ENCODE data around the gene ALOXE3.

Gene ALOXE3

GRCh38 chr17:8076502-8077266 lies 41.6 kb downstream of the ALOXE3 start:
- Histone ChIP-seq H3K4me3 (no peak overlapping the region), H3K27me3 (peaks cover 57% of the 10 kb centered on the region), H3K4me1 (peaks cover 17% of the 10 kb centered on the region), H3K27ac (no peak overlapping the region), H4K20me1 (peaks cover 11% of the 10 kb centered on the region; the same call in 1 of the 2 replicates), H3K9me3 (no peaks in the 10 kb centered on the region; the same call in 1 of the 2 replicates), H3K36me3 (no peaks in the 10 kb centered on the region), H3K9ac (no peak overlapping the region), H3K4me2 (no peak overlapping the region)
- TF ChIP-seq Cebpa-rat (IDR thresholded peaks at IDR 0.05): no peak

- Histone ChIP-seq H3K36me3 (no peaks in the 10 kb centered on the region), H3K4me1 (peaks cover 17% of the 10 kb centered on the region), H3K9me3 (no peaks in the 10 kb centered on the region; the same call in 1 of the 2 replicates), H3K9ac (no peak overlapping the region), H4K20me1 (peaks cover 16% of the 10 kb centered on the region; the same call in 1 of the 2 replicates), H3K27me3 (peaks cover 66% of the 10 kb centered on the region), H3K4me2 (no peak overlapping the region), H3K4me3 (no peak overlapping the region), H3K27ac (no peak overlapping the region)
- no peak for TF ChIP-seq Cebpa-rat (IDR thresholded peaks at IDR 0.05)
Measured at GRCh38 chr17:8075574-8076342, 42.6 kb downstream of the ALOXE3 start.

- H3K4me2 ChIP-seq: no peak overlapping the region
- H3K9me3 ChIP-seq: no peaks in the 10 kb centered on the region; the same call in 1 of the 2 replicates
- H3K27me3 ChIP-seq: peaks cover 73% of the 10 kb centered on the region
- no peak for TF ChIP-seq Cebpa-rat (IDR thresholded peaks at IDR 0.05)
- H3K4me3 ChIP-seq: no peak overlapping the region
- no peak overlapping the region for H3K9ac ChIP-seq
- peaks cover 17% of the 10 kb centered on the region for H3K4me1 ChIP-seq
- H4K20me1 ChIP-seq: peaks cover 16% of the 10 kb centered on the region; the same call in 1 of the 2 replicates
- no peak overlapping the region for H3K27ac ChIP-seq
- H3K36me3 ChIP-seq: no peaks in the 10 kb centered on the region
Measured at GRCh38 chr17:8075081-8075480, 43.2 kb downstream of the ALOXE3 start.

GRCh38 chr17:8074554-8074953 lies 43.8 kb downstream of the ALOXE3 start:
- no peaks in the 10 kb centered on the region; the same call in 1 of the 2 replicates for H3K9me3 ChIP-seq
- no peak overlapping the region for H3K4me3 ChIP-seq
- peaks cover 69% of the 10 kb centered on the region for H3K27me3 ChIP-seq
- TF ChIP-seq Cebpa-rat (IDR thresholded peaks at IDR 0.05): no peak
- no peak overlapping the region for H3K9ac ChIP-seq
- no peak overlapping the region for H3K4me2 ChIP-seq
- peaks cover 15% of the 10 kb centered on the region for H3K4me1 ChIP-seq
- no peak overlapping the region for H3K27ac ChIP-seq
- H3K36me3 ChIP-seq: no peaks in the 10 kb centered on the region
- peaks cover 16% of the 10 kb centered on the region; the same call in 1 of the 2 replicates for H4K20me1 ChIP-seq

- Histone ChIP-seq H3K9me3 (no peaks in the 10 kb centered on the region), H3K36me3 (no peaks in the 10 kb centered on the region), H3K27me3 (peaks cover 62% of the 10 kb centered on the region), H3K4me3 (no peak overlapping the region), H3K4me2 (peak overlapping the region; percentile 29), H3K4me1 (peaks cover 11% of the 10 kb centered on the region), H3K9ac (no peak overlapping the region), H3K27ac (no peak overlapping the region), H4K20me1 (peaks cover 16% of the 10 kb centered on the region; the same call in 1 of the 2 replicates)
- no peak for TF ChIP-seq Cebpa-rat (IDR thresholded peaks at IDR 0.05)
Measured at GRCh38 chr17:8073627-8074484, 44.5 kb downstream of the ALOXE3 start.

GRCh38 chr17:8072729-8073461 lies 45.4 kb downstream of the ALOXE3 start:
- Histone ChIP-seq H3K9me3 (no peaks in the 10 kb centered on the region), H3K36me3 (no peaks in the 10 kb centered on the region), H3K4me3 (no peak overlapping the region), H3K9ac (no peak overlapping the region), H3K27me3 (peaks cover 56% of the 10 kb centered on the region), H3K4me1 (peaks cover 11% of the 10 kb centered on the region), H3K4me2 (peak overlapping the region; percentile 51), H3K27ac (no peak overlapping the region), H4K20me1 (peaks cover 16% of the 10 kb centered on the region; the same call in 1 of the 2 replicates)
- no peak for TF ChIP-seq Cebpa-rat (IDR thresholded peaks at IDR 0.05)

GRCh38 chr17:8072341-8072728 lies 46.0 kb downstream of the ALOXE3 start:
- H3K9ac ChIP-seq: no peak overlapping the region
- no peak overlapping the region for H3K4me3 ChIP-seq
- H3K27me3 ChIP-seq: peaks cover 56% of the 10 kb centered on the region
- TF ChIP-seq Cebpa-rat (IDR thresholded peaks at IDR 0.05): no peak
- 0 out of 2 replicates have a peak overlapping the region, but pooled peaks have one; percentile 51 for H3K4me2 ChIP-seq
- no peaks in the 10 kb centered on the region for H3K9me3 ChIP-seq
- peaks cover 11% of the 10 kb centered on the region for H3K4me1 ChIP-seq
- peaks cover 16% of the 10 kb centered on the region; the same call in 1 of the 2 replicates for H4K20me1 ChIP-seq
- no peaks in the 10 kb centered on the region for H3K36me3 ChIP-seq
- H3K27ac ChIP-seq: no peak overlapping the region

- no peaks in the 10 kb centered on the region for H3K9me3 ChIP-seq
- peaks cover 57% of the 10 kb centered on the region for H3K27me3 ChIP-seq
Measured at GRCh38 chr17:8071496-8071895, 46.8 kb downstream of the ALOXE3 start.

GRCh38 chr17:8069587-8069860 lies 48.8 kb downstream of the ALOXE3 start:
- Histone ChIP-seq H3K27me3 (peaks cover 63% of the 10 kb centered on the region), H3K9me3 (no peaks in the 10 kb centered on the region), H3K36me3 (no peaks in the 10 kb centered on the region), H3K27ac (no peak overlapping the region), H3K9ac (no peak overlapping the region), H3K4me2 (no peak overlapping the region), H3K4me1 (peaks cover 11% of the 10 kb centered on the region), H4K20me1 (peaks cover 16% of the 10 kb centered on the region; the same call in 1 of the 2 replicates), H3K4me3 (no peak overlapping the region)
- no peak for TF ChIP-seq Cebpa-rat (IDR thresholded peaks at IDR 0.05)

More at GRCh38 chr17:8071496-8071895, 46.8 kb downstream of the ALOXE3 start:
- peaks cover 11% of the 10 kb centered on the region for H3K4me1 ChIP-seq
- peaks cover 16% of the 10 kb centered on the region; the same call in 1 of the 2 replicates for H4K20me1 ChIP-seq
- no peak overlapping the region for H3K4me3 ChIP-seq
- H3K9ac ChIP-seq: no peak overlapping the region
- TF ChIP-seq Cebpa-rat (IDR thresholded peaks at IDR 0.05): no peak
- H3K27ac ChIP-seq: no peak overlapping the region
- H3K36me3 ChIP-seq: no peaks in the 10 kb centered on the region
- H3K4me2 ChIP-seq: no peak overlapping the region

Measured in BLaER1 (cell line).